GM21529 (cell line): Measurements from ENCODE around the gene FDX1.

Source experiments
- ATAC-seq: cut with Tn5 transposase; IDR thresholded peaks from one replicate; pipeline ENCODE4 v1.9.1; 2021; ENCODE audit not compliant: unreplicated experiment

The FDX1 gene

GRCh38 chr11:110465231-110465630 lies 35.5 kb downstream of the FDX1 start:
- ATAC-seq: no peak

- ATAC-seq: no peak
Observed at GRCh38 chr11:110467556-110467955, 37.8 kb downstream of the FDX1 start.

- ATAC-seq: no peak
Observed at GRCh38 chr11:110468121-110468520, 38.4 kb downstream of the FDX1 start.

GRCh38 chr11:110469127-110469526 lies 39.4 kb downstream of the FDX1 start:
- no peak for ATAC-seq

- ATAC-seq: no peak
Observed at GRCh38 chr11:110470716-110471115, 41.0 kb downstream of the FDX1 start.

- no peak for ATAC-seq
Observed at GRCh38 chr11:110471371-110471770, 41.6 kb downstream of the FDX1 start.

- no peak for ATAC-seq
Observed at GRCh38 chr11:110472858-110473257, 43.1 kb downstream of the FDX1 start.

- no peak for ATAC-seq
Observed at GRCh38 chr11:110473706-110474105, 44.0 kb downstream of the FDX1 start.

- no peak for ATAC-seq
Observed at GRCh38 chr11:110474578-110474977, 44.8 kb downstream of the FDX1 start.

- no peak for ATAC-seq
Observed at GRCh38 chr11:110475671-110476070, 45.9 kb downstream of the FDX1 start.

GRCh38 chr11:110478410-110478809 lies 48.7 kb downstream of the FDX1 start:
- ATAC-seq: no peak

- ATAC-seq: no peak
Observed at GRCh38 chr11:110479108-110480101, 49.7 kb downstream of the FDX1 start.

- no peak for ATAC-seq
Observed at GRCh38 chr11:110481523-110481922, 51.8 kb downstream of the FDX1 start.

- no peak for ATAC-seq
Observed at GRCh38 chr11:110486156-110486555, 56.4 kb downstream of the FDX1 start.

- ATAC-seq: no peak
Observed at GRCh38 chr11:110488446-110488845, 58.7 kb downstream of the FDX1 start.

- no peak for ATAC-seq
Observed at GRCh38 chr11:110490886-110491285, 61.1 kb downstream of the FDX1 start.

- no peak for ATAC-seq
Observed at GRCh38 chr11:110491577-110492320, 62.0 kb downstream of the FDX1 start.

- ATAC-seq: no peak
Observed at GRCh38 chr11:110492321-110492685, 62.6 kb downstream of the FDX1 start.

GRCh38 chr11:110493346-110493745 lies 63.6 kb downstream of the FDX1 start:
- ATAC-seq: no peak

GRCh38 chr11:110497231-110497978 lies 67.7 kb downstream of the FDX1 start:
- ATAC-seq: no peak

- ATAC-seq: no peak
Observed at GRCh38 chr11:110501428-110501827, 71.7 kb downstream of the FDX1 start.
